ENCODE measurements around the gene CST9L.
"Not testable (repeated sequence)": the region's sequence is repeated elsewhere in the genome, so short reads cannot be mapped to it uniquely, and the experiment has no call there.

Gene CST9L

GRCh38 chr20:23582293-23582692 is 14.0 kb upstream of the CST9L start:
- H4K20me1 ChIP-seq (ENCODE audit: control insufficient read depth, insufficient read depth, low read depth, low read length), result no peaks in the 10 kb centered on the region
- H3F3A ChIP-seq (ENCODE audit: control insufficient read depth, insufficient read depth), result no peaks in the 10 kb centered on the region
- H3K9me2 ChIP-seq (replicated peaks; ENCODE audit: control insufficient read depth, low read length), result no peaks in the 10 kb centered on the region
- no peaks in the 10 kb centered on the region for H3K27me3 ChIP-seq (ENCODE audit: control insufficient read depth, low read length)
- H3K4me2 ChIP-seq (ENCODE audit: low read length), result no peak overlapping the region
- H3K36me3 ChIP-seq (ENCODE audit: control insufficient read depth, low read length), result no peaks in the 10 kb centered on the region
- H3K4me3 ChIP-seq (ENCODE audit: low read length), result no peak overlapping the region
- no peaks in the 10 kb centered on the region for H3K9me3 ChIP-seq (ENCODE audit: control insufficient read depth, insufficient read depth, low read length)
- no peaks in the 10 kb centered on the region for H3K79me2 ChIP-seq (ENCODE audit: control insufficient read depth, low read length)
- no peak overlapping the region for H3K27ac ChIP-seq (ENCODE audit: low read depth, low read length)
- no peaks in the 10 kb centered on the region for H3K4me1 ChIP-seq (ENCODE audit: control insufficient read depth, low read length)
- TF ChIP-seq CTCF (IDR thresholded peaks at IDR 0.05; ENCODE audit: low read depth, low read length, poor library complexity, severe bottlenecking) (no peak), EZH2phosphoT487 (IDR thresholded peaks at IDR 0.05; ENCODE audit: borderline replicate concordance, low read length) (no peak)

- H3F3A ChIP-seq (ENCODE audit: control insufficient read depth, insufficient read depth); H3K4me2 ChIP-seq (ENCODE audit: low read length); H3K36me3 ChIP-seq (ENCODE audit: control insufficient read depth, low read length); H3K4me3 ChIP-seq (ENCODE audit: low read length); H3K27ac ChIP-seq (ENCODE audit: low read depth, low read length); H3K9me2 ChIP-seq (replicated peaks; ENCODE audit: control insufficient read depth, low read length); H3K4me1 ChIP-seq (ENCODE audit: control insufficient read depth, low read length); H4K20me1 ChIP-seq (ENCODE audit: control insufficient read depth, insufficient read depth, low read depth, low read length); H3K27me3 ChIP-seq (ENCODE audit: control insufficient read depth, low read length); H3K9me3 ChIP-seq (ENCODE audit: control insufficient read depth, insufficient read depth, low read length); H3K79me2 ChIP-seq (ENCODE audit: control insufficient read depth, low read length): not testable (repeated sequence)
Observed at GRCh38 chr20:23581833-23582232, 13.5 kb upstream of the CST9L start.

- H3K79me2 ChIP-seq (ENCODE audit: control insufficient read depth, low read length), result no peaks in the 10 kb centered on the region
- TF ChIP-seq CTCF (IDR thresholded peaks at IDR 0.05; ENCODE audit: low read depth, low read length, poor library complexity, severe bottlenecking) (no peak), EZH2phosphoT487 (IDR thresholded peaks at IDR 0.05; ENCODE audit: borderline replicate concordance, low read length) (no peak)
- H3F3A ChIP-seq (ENCODE audit: control insufficient read depth, insufficient read depth), result no peaks in the 10 kb centered on the region
- no peak overlapping the region for H3K27ac ChIP-seq (ENCODE audit: low read depth, low read length)
- no peak overlapping the region for H3K4me3 ChIP-seq (ENCODE audit: low read length)
- no peaks in the 10 kb centered on the region for H4K20me1 ChIP-seq (ENCODE audit: control insufficient read depth, insufficient read depth, low read depth, low read length)
- no peaks in the 10 kb centered on the region for H3K9me2 ChIP-seq (replicated peaks; ENCODE audit: control insufficient read depth, low read length)
- H3K9me3 ChIP-seq (ENCODE audit: control insufficient read depth, insufficient read depth, low read length), result no peaks in the 10 kb centered on the region
- no peak overlapping the region for H3K4me2 ChIP-seq (ENCODE audit: low read length)
- no peaks in the 10 kb centered on the region for H3K36me3 ChIP-seq (ENCODE audit: control insufficient read depth, low read length)
- H3K27me3 ChIP-seq (ENCODE audit: control insufficient read depth, low read length), result no peaks in the 10 kb centered on the region
- no peaks in the 10 kb centered on the region for H3K4me1 ChIP-seq (ENCODE audit: control insufficient read depth, low read length)
Observed at GRCh38 chr20:23574977-23575376, 6.7 kb upstream of the CST9L start.

- Histone ChIP-seq H3K4me2 (ENCODE audit: low read length) (no peak overlapping the region), H3K4me3 (ENCODE audit: low read length) (no peak overlapping the region), H3K9me2 (replicated peaks; ENCODE audit: control insufficient read depth, low read length) (no peaks in the 10 kb centered on the region), H3F3A (ENCODE audit: control insufficient read depth, insufficient read depth) (no peaks in the 10 kb centered on the region), H3K27ac (ENCODE audit: low read depth, low read length) (no peak overlapping the region), H4K20me1 (ENCODE audit: control insufficient read depth, insufficient read depth, low read depth, low read length) (no peaks in the 10 kb centered on the region), H3K27me3 (ENCODE audit: control insufficient read depth, low read length) (no peaks in the 10 kb centered on the region), H3K36me3 (ENCODE audit: control insufficient read depth, low read length) (no peaks in the 10 kb centered on the region), H3K79me2 (ENCODE audit: control insufficient read depth, low read length) (no peaks in the 10 kb centered on the region), H3K9me3 (ENCODE audit: control insufficient read depth, insufficient read depth, low read length) (no peaks in the 10 kb centered on the region), H3K4me1 (ENCODE audit: control insufficient read depth, low read length) (no peaks in the 10 kb centered on the region)
- TF ChIP-seq CTCF (IDR thresholded peaks at IDR 0.05; ENCODE audit: low read depth, low read length, poor library complexity, severe bottlenecking), result no peak
- TF ChIP-seq EZH2phosphoT487 (IDR thresholded peaks at IDR 0.05; ENCODE audit: borderline replicate concordance, low read length), result no peak
Observed at GRCh38 chr20:23570178-23570760, 2.0 kb upstream of the CST9L start.
